ENCODE data around the gene MYCL. TPM values are rescaled to one million over a fixed set of nuclear protein-coding genes. Genes with fewer than 3 reads are reported as not detected.

MYCL gene
- total and polyA plus RNA-seq, 2 of the 13 experiments (the other 11 are each of a cell fraction or from before 2014, with no cell fraction given) = 0.31 to 1.7 TPM

GRCh38 chr1:39845569-39846566, 55.8 kb downstream of the MYCL start (continued):
- TF ChIP-seq ZNF614 (CRISPR knock-in tag; IDR thresholded peaks at IDR 0.05; ENCODE audit: borderline replicate concordance) = no peak
- no peak for TF ChIP-seq GABPA (IDR thresholded peaks at IDR 0.05; ENCODE audit: low read depth, low read length)
- TF ChIP-seq GABPA (CRISPR knock-in tag; IDR thresholded peaks at IDR 0.05; ENCODE audit: low read depth) = no peak
- no peak for TF ChIP-seq FOSL1 (CRISPR knock-in tag; IDR thresholded peaks at IDR 0.05; ENCODE audit: borderline replicate concordance)
- no peak for TF ChIP-seq RFX5 (IDR thresholded peaks at IDR 0.05; ENCODE audit: low read depth, low read length)
- TF ChIP-seq FOXP1 (IDR thresholded peaks at IDR 0.05) = no peak
- no peak for TF ChIP-seq FOXP1 (CRISPR knock-in tag; IDR thresholded peaks at IDR 0.05)
- peak; percentile 60 for TF ChIP-seq PAXIP1 (CRISPR knock-in tag; conservative IDR thresholded peaks at IDR 0.05)
- no peak for TF ChIP-seq ATM (IDR thresholded peaks at IDR 0.05; ENCODE audit: borderline replicate concordance)
- no peak for TF ChIP-seq ZSCAN12 (CRISPR knock-in tag; IDR thresholded peaks at IDR 0.05)
- peak; percentile 54 for TF ChIP-seq ZNF121 (CRISPR knock-in tag; IDR thresholded peaks at IDR 0.05)
- no peak for TF ChIP-seq CEBPB (IDR thresholded peaks at IDR 0.05; ENCODE audit: borderline replicate concordance, low read depth, low read length)
- no peak for TF ChIP-seq ZNF644 (CRISPR knock-in tag; IDR thresholded peaks at IDR 0.05; ENCODE audit: low read depth)
- TF ChIP-seq ZNF34 (CRISPR knock-in tag; IDR thresholded peaks at IDR 0.05; ENCODE audit: borderline replicate concordance) = no peak
- no peak for TF ChIP-seq ZBTB25 (CRISPR knock-in tag; IDR thresholded peaks at IDR 0.05)
- no peak for TF ChIP-seq POLR2A (IDR thresholded peaks at IDR 0.05; ENCODE audit: insufficient read depth in 1 of 2, low read depth in 2 of 2, low read length in 2 of 2)
- TF ChIP-seq BATF2 (CRISPR knock-in tag; IDR thresholded peaks at IDR 0.05) = no peak
- TF ChIP-seq ZBTB33 (CRISPR knock-in tag; IDR thresholded peaks at IDR 0.05) = no peak
- no peak for TF ChIP-seq CEBPG (CRISPR knock-in tag; IDR thresholded peaks at IDR 0.05)
